Measurements from ENCODE around the gene CDK2. TPM values are rescaled to one million over a fixed set of nuclear protein-coding genes. Genes with fewer than 3 reads are reported as not detected.

CDK2 gene
- total RNA-seq, 2 donors from 2014 or later = 24.3 to 28.2 TPM

DNA sequence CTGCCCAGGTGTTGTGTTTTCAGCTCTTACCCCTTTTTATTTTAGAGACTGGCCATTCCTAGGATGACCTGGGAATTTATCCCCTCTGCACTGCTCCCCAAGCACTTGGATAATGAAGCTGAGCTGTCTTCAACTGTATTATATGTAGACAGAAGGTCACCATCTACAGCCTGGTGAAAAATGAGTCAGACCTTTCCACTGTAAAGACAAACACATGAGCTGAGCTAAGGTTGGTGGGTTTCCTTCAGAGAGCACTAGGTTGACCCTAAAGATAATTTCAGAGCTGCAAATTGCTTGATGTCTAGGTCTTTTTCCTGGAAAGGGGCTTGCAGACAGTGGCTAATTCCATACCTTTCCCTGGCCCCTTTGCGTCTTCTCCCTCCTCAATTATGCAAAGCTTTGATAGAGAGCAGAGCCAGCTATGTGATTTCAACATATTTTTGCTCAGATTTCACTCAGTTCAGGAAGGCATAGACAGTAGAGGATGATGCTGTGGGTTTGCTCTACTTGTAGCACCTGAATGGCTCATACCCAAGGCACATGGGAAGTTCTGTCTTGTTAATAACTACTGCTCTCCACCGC is 45.0 kb downstream of the CDK2 start:
- no peak for DNase-seq (ENCODE audit: low spot score)
- TF ChIP-seq, protein P1, sequence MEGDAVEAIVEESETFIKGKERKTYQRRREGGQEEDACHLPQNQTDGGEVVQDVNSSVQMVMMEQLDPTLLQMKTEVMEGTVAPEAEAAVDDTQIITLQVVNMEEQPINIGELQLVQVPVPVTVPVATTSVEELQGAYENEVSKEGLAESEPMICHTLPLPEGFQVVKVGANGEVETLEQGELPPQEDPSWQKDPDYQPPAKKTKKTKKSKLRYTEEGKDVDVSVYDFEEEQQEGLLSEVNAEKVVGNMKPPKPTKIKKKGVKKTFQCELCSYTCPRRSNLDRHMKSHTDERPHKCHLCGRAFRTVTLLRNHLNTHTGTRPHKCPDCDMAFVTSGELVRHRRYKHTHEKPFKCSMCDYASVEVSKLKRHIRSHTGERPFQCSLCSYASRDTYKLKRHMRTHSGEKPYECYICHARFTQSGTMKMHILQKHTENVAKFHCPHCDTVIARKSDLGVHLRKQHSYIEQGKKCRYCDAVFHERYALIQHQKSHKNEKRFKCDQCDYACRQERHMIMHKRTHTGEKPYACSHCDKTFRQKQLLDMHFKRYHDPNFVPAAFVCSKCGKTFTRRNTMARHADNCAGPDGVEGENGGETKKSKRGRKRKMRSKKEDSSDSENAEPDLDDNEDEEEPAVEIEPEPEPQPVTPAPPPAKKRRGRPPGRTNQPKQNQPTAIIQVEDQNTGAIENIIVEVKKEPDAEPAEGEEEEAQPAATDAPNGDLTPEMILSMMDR (IDR thresholded peaks at IDR 0.05) = no peak

DNA sequence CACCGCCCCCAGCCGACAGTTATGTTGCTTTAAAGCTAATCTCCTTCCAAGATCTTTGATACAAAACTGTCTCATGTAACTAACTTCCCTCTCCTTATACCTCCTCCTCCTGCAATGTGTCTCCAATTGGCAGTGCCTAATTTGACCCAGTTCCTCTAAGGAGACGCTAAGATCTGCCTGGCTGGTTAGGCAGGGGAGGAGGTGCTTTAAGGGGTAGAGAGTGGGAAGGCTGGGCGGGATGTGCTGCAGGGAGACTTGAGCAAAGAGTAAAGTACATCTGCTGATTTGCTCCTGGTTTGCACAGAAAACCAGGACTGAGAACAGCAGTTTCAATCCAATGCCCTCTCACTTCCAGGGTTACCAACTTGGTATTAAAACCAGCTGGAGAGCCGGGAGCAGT is 46.9 kb downstream of the CDK2 start:
- DNase-seq (ENCODE audit: low spot score) = no peak
- no peaks in the 10 kb centered on the region for H3K9me3 ChIP-seq
- no peaks in the 10 kb centered on the region for H3K36me3 ChIP-seq
- TF ChIP-seq POLR2AphosphoS5 (IDR thresholded peaks at IDR 0.05) (peak; percentile 12), POLR2A (IDR thresholded peaks at IDR 0.05) (no peak)
- peak overlapping the region in 1 of 2 donors; percentile 50 for H3K27ac ChIP-seq
- no peak overlapping the region for H3K4me3 ChIP-seq
- 59% methylated on average over 5 of the region's 5 CpGs for WGBS
- H3K4me1 ChIP-seq (replicated peaks) = no peaks in the 10 kb centered on the region
- intact Hi-C loops (cut with DNase I) = no loop called here
- H3K27me3 ChIP-seq (replicated peaks; ENCODE audit: insufficient read depth) = no peaks in the 10 kb centered on the region

More for the DNA sequence above, 45.0 kb downstream of the CDK2 start:
- Histone ChIP-seq H3K4me1 (replicated peaks) (no peaks in the 10 kb centered on the region), H3K27ac (no peak overlapping the region), H3K9me3 (no peaks in the 10 kb centered on the region), H3K27me3 (replicated peaks; ENCODE audit: insufficient read depth) (no peaks in the 10 kb centered on the region), H3K4me3 (no peak overlapping the region), H3K36me3 (no peaks in the 10 kb centered on the region)
- intact Hi-C loops (cut with DNase I) = no loop called here
- 98% methylated on average over 2 of the region's 2 CpGs for WGBS

DNA sequence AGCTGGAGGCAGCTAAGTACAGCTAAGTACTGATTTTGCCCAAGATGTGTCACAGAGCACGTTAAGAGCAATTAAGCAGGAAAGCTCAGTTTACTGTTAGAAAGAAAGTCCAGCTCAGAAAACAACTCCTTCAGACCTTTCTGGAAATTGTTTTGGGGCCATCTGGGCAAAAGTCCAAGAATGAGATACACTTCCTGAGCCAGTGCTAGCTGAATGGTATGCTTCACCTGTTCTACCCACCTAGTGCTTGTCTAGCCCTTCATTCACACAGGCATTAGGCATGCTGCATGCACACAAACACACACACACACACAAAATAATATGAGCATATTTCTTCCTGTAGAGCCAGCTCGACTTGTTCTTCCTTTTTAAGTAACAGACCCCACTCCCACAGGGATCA is 47.6 kb downstream of the CDK2 start:
- no peaks in the 10 kb centered on the region for H3K9me3 ChIP-seq
- H3K4me3 ChIP-seq = no peak overlapping the region
- H3K4me1 ChIP-seq (replicated peaks) = no peaks in the 10 kb centered on the region
- 26% methylated on average over 2 of the region's 2 CpGs for WGBS
- intact Hi-C loops (cut with DNase I) = no loop called here
- DNase-seq (ENCODE audit: low spot score) = no peak
- H3K27ac ChIP-seq = peak overlapping the region in 1 of 2 donors; percentile 50
- no peaks in the 10 kb centered on the region for H3K27me3 ChIP-seq (replicated peaks; ENCODE audit: insufficient read depth)
- H3K36me3 ChIP-seq = no peaks in the 10 kb centered on the region
- TF ChIP-seq POLR2AphosphoS5 (IDR thresholded peaks at IDR 0.05) = no peak
- no peak for TF ChIP-seq POLR2A (IDR thresholded peaks at IDR 0.05)
- TF ChIP-seq, protein P1 (IDR thresholded peaks at IDR 0.05) = no peak

DNA sequence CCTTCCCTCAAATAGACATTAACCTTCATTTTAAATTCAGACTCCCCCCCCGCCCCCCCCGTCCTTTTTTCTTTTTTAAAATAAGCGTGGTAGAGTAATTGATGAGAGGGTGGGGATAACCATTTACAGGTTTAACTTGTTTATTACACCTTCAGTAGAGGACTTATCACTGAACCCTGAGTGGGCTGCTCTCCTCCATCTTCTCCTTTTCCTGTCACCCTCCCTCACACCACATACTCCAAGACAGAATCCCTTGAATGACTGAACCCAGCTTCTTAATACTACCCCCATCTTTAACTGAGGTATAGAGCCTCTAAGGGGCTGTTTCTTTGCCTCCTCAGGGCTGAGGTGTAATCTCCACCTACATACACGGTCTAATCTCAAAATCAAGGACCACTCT is 50.6 kb downstream of the CDK2 start:
- no peaks in the 10 kb centered on the region for H3K9me3 ChIP-seq
- intact Hi-C loops (cut with DNase I) = no loop called here
- no peak overlapping the region for H3K4me3 ChIP-seq
- TF ChIP-seq POLR2A (IDR thresholded peaks at IDR 0.05) = no peak
- TF ChIP-seq, protein P1 (IDR thresholded peaks at IDR 0.05) = no peak
- no peak for DNase-seq (ENCODE audit: low spot score)
- H3K4me1 ChIP-seq (replicated peaks) = no peaks in the 10 kb centered on the region
- no peaks in the 10 kb centered on the region for H3K36me3 ChIP-seq
- no peaks in the 10 kb centered on the region for H3K27me3 ChIP-seq (replicated peaks; ENCODE audit: insufficient read depth)
- WGBS = 89% methylated on average over 4 of the region's 4 CpGs
- H3K27ac ChIP-seq = no peak overlapping the region

DNA sequence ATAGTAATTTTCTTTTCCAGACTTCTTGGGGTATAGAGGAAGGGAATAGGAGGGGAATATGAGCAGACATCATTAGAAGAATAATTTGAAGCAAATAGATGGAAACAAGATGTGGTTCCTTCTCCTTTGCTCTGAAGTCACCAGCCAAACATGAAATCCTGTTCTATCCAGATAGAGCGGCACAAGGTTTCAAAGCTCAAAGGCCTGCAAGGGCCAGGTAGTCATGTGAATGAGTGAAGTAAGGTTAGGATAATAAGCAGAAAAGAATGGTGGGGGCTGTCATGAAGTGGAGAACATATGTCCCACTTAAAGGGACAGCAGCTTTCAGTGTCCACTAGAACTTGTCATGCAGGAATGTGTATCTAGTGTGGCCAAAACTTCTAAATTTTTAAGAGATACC is 51.7 kb downstream of the CDK2 start:
- Histone ChIP-seq H3K4me3 (no peak overlapping the region), H3K36me3 (no peaks in the 10 kb centered on the region), H3K9me3 (no peaks in the 10 kb centered on the region), H3K4me1 (replicated peaks) (no peaks in the 10 kb centered on the region), H3K27me3 (replicated peaks; ENCODE audit: insufficient read depth) (no peaks in the 10 kb centered on the region), H3K27ac (no peak overlapping the region)
- intact Hi-C loops (cut with DNase I) = no loop called here
- TF ChIP-seq POLR2AphosphoS5 (IDR thresholded peaks at IDR 0.05) (no peak), POLR2A (IDR thresholded peaks at IDR 0.05) (no peak)
- TF ChIP-seq, protein P1 (IDR thresholded peaks at IDR 0.05) = no peak
- WGBS = 88% methylated on average over 1 of the region's 1 CpG
- no peak for DNase-seq (ENCODE audit: low spot score)
